ENCODE results near the gene COQ8A. TPM values are rescaled to one million over a fixed set of nuclear protein-coding genes. Genes with fewer than 3 reads are reported as not detected.

COQ8A gene
- total RNA-seq, 1 donor from 2014 or later = 438 TPM

DNA sequence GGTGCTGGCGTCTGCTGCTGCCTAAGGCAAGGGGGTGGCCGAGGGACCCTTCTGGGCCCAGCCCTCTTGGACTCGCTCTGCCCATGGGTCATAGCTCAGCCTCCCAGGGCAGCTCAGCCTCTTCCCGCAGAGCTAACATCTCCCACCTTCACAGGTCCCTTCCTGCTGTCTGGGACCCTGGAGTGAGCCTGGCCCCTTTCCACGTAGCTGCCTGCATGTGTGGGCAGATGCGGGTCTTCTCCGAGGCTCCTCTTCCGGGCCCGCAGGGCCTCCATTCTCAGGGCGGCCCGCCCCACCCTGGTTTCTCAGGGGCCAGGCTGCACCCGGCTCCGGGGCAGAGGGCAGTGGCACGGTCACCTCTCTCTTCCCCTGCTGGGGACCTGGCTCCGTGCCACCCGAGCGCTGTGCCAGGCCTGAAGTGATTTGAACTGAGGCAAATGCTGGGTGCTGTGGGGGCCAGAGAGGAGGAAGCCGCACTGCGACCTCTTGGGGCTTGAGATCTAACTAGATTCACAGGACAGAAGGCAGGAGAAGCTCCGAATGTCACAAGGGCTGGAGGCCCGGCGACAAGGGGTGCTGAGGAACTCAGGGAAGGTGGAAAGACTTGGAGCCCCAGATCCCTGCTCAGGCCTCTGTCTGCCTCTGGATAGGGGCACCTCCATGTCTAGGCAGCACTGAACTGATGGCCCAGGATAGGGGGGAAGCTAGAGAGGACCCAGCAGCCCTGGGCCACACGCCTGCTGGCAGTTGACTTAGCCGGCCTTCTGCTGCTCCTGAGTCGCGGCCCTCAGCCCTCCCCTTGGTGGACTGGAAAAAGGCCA is 40.7 kb downstream of the COQ8A start:
- intact Hi-C loops (cut with micrococcal nuclease) = no loop called here
- ATAC-seq (peak; percentile 54), DNase-seq (peak; percentile 87)

GRCh38 chr1:226981386-226981817 is 41.3 kb downstream of the COQ8A start:
- DNase-seq = no peak
- intact Hi-C loops (cut with micrococcal nuclease) = no loop called here
- ATAC-seq = no peak

GRCh38 chr1:226981838-226982237 is 41.7 kb downstream of the COQ8A start:
- intact Hi-C loops (cut with micrococcal nuclease) = no loop called here
- no peak for DNase-seq
- ATAC-seq = no peak

GRCh38 chr1:226982451-226983177 is 42.5 kb downstream of the COQ8A start:
- DNase-seq (no peak), ATAC-seq (no peak)

DNA sequence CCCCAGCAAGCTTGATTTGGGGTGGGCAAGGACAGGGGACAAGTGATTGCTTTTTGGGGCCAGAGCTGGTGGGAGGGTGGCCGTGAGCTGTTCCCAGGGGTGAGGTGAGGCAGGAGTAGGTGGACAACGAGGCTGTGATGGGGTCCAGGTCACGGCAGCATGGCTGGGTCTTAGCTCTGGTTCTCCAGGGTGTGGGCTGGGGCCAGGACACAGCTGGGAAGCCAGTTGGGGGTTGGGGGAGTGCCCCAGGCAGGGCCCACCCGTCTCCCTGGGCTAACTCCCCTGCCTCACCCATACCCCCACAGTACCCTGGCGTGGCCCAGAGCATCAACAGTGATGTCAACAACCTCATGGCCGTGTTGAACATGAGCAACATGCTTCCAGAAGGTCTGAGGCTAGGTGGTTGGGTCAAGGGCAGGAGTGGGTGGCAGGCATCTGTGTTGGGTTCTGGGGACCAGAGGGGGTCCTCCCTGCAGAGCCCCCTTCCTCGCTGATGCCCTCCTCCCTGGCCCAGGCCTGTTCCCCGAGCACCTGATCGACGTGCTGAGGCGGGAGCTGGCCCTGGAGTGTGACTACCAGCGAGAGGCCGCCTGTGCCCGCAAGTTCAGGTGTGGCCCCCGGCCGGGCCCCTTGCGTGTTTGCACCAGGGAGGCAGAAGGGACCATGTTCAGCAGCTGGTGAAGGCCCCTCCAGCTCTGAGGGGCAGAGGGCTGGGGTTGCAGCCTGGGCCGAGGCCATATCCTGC is 43.3 kb downstream of the COQ8A start:
- intact Hi-C loops (cut with micrococcal nuclease) = no loop called here
- ATAC-seq (no peak), DNase-seq (no peak)

More at GRCh38 chr1:226982451-226983177, 42.5 kb downstream of the COQ8A start:
- intact Hi-C loops (cut with micrococcal nuclease) = no loop called here

- ATAC-seq = no peak
- intact Hi-C loops (cut with micrococcal nuclease) = no loop called here
- no peak for DNase-seq
Measured at GRCh38 chr1:226983992-226984364, 43.9 kb downstream of the COQ8A start.

DNA sequence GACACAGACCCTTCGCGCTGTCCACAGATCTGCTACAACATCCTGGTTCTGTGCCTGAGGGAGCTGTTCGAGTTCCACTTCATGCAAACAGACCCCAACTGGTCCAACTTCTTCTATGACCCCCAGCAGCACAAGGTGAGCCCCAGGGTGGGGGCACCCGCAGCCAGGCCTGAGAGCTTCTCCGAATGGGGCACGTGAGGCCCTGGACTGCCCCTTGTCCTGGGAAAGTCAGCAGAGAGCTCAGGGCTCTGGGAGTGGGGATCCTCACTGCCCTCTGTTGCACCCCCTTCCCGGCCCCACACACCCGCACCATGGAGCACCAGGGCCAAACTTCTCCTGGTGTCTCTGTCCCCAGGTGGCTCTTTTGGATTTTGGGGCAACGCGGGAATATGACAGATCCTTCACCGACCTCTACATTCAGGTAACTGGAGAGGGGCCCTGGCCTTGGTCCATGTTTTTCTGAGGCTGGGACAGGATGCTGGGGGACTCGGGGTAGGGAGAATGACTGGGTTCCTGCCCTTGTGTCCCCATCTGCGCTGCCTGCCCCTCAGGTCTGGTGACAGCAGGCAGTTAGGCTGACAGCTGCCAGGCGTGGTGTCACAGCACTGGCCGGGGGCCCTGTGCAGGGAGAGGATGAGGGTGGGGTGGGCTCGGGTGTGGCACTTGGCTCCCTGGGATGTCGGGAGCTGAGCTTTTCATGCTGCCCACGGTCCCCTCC is 44.6 kb downstream of the COQ8A start:
- intact Hi-C loops (cut with micrococcal nuclease) = no loop called here
- ATAC-seq (peak; percentile 56), DNase-seq (peak; percentile 78)

GRCh38 chr1:226985239-226985838 is 45.2 kb downstream of the COQ8A start:
- intact Hi-C loops (cut with micrococcal nuclease) = no loop called here
- DNase-seq (no peak), ATAC-seq (no peak)

GRCh38 chr1:226985839-226986463 is 45.9 kb downstream of the COQ8A start:
- DNase-seq (peak; percentile 71), ATAC-seq (peak; percentile 50)
- intact Hi-C loops (cut with micrococcal nuclease) = no loop called here

- intact Hi-C loops (cut with micrococcal nuclease) = no loop called here
- DNase-seq (no peak), ATAC-seq (no peak)
Measured at GRCh38 chr1:226986496-226987178, 46.5 kb downstream of the COQ8A start.

DNA sequence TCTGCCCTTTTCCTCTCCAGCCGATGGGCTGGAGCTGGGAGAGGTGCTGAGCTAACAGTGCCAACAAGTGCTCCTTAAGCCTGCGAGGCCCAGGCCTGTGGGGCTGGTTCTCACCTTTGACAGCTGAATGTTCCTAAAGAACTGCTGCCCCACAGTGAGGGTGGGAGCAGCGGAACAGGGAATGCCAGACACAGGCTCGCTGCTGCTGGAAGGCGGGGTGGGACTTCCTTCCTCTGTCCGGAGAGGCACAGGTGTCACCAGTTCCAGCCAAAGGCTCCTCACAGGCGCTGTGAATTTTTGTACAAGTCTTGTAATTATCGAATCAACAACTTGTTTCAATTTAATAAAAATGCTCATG is 47.1 kb downstream of the COQ8A start:
- ATAC-seq = no peak
- intact Hi-C loops (cut with micrococcal nuclease) = no loop called here
- no peak for DNase-seq

DNA sequence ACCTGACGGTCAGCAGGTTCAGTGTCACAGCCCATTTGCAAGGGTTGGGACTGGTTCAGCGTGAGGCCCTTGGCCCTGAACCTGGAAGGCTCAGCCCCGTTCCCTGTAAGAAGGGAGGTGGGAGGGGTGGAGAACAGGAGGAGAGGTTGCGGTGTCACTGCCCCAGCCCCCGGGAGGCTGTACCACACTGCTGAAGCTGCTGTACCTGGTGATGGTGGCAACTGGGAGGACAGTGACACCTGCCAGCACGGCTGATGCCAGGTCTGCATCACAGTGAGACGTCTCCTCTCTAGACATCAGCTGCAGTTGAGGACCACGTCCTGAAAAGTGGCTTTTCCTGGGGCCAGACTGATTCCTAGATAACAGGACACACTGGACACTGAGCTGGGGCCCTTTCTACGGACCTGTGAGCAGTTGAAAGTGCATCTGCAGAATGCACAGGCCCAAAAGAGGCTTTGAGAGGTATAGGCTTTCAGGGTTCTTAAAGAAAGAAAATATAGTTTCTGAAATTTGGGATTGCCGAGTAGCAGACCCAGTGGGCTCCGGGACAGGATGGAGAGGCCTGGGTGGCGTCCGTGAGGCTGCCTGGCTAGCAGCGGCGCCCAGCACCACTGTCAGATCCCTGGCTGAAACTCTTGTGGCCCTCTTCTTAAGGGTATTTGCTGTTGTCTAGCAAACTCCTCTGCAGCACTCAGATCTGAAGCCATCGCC is 47.7 kb downstream of the COQ8A start:
- ATAC-seq (no peak), DNase-seq (no peak)
- intact Hi-C loops (cut with micrococcal nuclease) = no loop called here

DNA sequence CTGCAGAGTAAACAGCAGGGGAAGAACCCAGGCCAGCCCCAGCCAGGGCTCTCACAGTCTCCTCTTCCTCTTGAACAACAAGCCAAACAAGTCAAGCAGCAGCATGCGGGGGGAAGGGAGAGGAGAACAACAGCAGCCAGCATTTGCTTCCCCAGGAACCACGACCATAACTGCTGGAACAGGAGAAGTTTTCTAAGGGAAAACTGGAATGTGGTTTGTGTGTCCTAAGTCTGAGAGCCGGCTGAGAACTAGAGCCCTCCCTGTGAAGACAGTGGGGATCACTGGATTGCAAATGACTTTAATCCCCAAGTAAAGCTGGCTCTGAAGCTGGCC is 48.2 kb downstream of the COQ8A start:
- intact Hi-C loops (cut with micrococcal nuclease) = no loop called here
- DNase-seq (no peak), ATAC-seq (no peak)

DNA sequence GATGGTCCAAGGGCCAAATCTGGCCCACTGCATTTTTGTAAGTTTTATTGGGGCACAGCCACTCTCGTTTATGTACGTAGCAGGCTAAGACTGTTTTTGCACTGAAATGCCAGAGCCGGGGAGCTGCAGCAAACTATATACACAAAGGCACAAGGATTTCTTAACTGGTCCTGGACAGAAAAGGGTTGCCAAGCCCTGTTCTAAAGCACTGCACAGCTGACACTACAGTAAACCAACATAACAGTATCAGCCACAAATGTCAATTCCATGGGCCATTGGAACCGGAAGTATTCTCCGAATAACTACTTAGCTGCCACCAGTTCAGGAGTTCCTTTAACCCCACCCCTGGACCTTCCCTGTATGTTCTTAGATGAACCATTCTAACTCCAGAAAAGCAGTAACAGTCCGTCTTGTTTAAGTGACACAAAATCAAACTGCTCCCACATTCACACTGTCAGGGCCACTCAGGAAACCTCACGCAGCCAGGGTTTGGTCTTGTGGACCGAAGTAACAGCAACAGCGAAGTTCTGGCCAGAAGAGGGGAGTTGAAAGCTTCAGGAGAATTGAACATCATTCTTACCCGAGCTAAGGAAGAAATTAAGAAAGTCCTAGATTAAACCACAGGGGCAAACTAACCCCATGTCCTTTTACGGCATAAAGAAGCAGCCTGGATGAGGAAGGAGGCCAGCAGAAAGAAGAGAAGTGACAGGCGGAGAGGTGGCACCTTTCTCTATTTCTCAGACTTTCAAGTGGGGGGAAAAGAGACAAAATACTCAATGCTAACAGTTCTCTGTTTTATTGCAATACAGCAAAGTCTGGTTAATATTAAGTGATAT is 49.2 kb downstream of the COQ8A start:
- intact Hi-C loops (cut with micrococcal nuclease) = no loop called here
- DNase-seq (no peak), ATAC-seq (no peak)

DNA sequence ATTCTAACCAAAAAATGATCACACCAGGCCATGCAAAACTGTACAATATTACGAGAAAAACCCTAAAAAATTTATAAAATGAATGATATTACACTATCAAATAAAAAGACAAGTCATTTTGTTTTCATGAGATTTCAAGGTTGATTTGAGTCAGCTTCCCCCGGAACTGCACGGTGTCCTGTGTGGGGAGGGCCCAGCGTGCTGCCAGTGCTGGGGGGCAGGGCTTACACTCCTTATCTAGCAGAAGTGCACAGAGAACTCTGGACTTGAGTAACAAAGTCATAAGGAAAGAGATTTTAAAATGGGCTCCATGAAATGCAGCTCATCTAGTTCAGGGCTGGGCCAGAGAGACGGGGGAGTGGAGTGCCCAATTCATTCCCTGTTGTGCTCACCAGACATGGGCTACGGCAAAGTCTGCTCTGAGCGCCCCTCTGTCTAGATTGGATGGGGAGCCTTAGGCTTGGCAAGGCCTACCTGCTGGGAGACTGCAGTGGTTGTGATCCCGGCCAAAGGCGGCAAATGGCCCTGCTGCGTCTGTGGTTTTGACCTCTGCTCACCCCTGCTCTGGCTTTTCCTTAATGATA is 50.1 kb downstream of the COQ8A start:
- DNase-seq (no peak), ATAC-seq (peak; percentile 31)
- intact Hi-C loops (cut with micrococcal nuclease) = no loop called here

DNA sequence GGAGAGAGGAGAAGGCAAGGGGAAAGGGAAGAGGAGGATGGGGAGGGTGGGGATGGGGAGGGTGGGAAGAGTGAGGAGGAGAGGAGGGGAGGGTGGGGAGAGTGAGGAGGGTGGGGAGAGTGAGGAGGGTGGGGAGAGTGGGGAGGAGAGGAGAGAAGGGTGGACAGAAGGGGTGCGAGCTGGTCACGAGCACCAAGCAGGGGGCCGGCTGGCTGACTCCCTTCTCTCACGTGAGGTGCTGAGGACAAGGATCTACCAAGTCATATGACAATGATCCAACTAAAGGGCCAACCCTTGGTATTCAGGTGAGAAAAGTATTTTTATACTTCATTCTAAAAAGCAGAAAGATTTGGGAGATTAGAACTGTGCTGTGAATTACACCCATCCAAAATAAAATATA is 51.8 kb downstream of the COQ8A start:
- no peak for ATAC-seq
- intact Hi-C loops (cut with micrococcal nuclease) = no loop called here
- DNase-seq = no peak
